Epithelial cell of proximal tubule (primary cell): Measurements from ENCODE around the gene DUSP28. TPM values are rescaled to one million over a fixed set of nuclear protein-coding genes. Genes with fewer than 3 reads are reported as not detected.
"Not testable (repeated sequence)": the region's sequence is repeated elsewhere in the genome, so short reads cannot be mapped to it uniquely, and the experiment has no call there.

Experiments
- DNase-seq: peaks from one replicate; pipeline ENCODE4 v3.0.0-alpha.2; 2011; ENCODE audit warnings: low read depth
- H3K4me3 ChIP-seq: 2 replicates; pipeline ENCODE4 v1.5.1; 2011; ENCODE audit warnings: low read depth, mild to moderate bottlenecking, low read length
- total RNA-seq: library from RNA; depleted of rRNA; stranded (reverse); fragments of >200 nt; gene quantifications from 2 replicates; pipeline ENCODE4 v1.2.3, GENCODE V29; 2015
- TF ChIP-seq, protein P1 (sequence below): conservative IDR thresholded peaks from 2 replicates; pipeline ENCODE4 v1.5.1; 2012; ENCODE audit warnings: low read depth, mild to moderate bottlenecking, low read length

The DUSP28 gene
- total RNA-seq, 1 donor from 2014 or later, result 6.3 TPM

DNA sequence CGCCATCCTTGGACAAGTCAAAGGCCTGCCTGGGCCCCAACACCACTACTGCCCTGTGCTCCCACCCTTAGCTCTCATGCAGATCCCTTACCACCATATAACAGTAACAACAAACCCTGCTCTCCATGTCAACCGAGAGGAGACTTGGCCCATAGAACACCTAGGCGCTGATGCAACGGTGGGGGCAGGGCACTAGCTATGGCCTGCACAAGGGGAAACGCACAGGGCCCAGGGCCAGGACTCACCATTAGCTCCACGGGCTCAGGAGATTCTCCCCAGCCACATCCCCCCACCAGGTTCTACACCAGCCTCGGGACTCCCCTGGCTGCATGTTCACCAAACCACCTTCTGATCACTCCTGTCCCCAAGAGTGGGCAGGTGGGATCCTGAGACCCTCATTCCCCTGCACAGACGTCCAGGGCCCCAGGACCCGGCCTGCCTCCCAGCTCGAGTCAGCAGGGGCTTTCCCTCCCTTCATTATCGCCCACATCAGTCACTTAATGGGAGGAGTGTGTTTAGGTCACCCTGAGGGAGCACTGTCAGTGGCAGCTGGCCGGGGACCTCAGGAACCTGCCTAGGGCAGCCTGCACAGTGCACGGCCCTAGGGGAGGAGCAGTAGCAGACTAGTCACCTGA, 31.6 kb upstream of the DUSP28 start:
- no peak overlapping the region for H3K4me3 ChIP-seq
- no peak for DNase-seq
- TF ChIP-seq, protein P1, sequence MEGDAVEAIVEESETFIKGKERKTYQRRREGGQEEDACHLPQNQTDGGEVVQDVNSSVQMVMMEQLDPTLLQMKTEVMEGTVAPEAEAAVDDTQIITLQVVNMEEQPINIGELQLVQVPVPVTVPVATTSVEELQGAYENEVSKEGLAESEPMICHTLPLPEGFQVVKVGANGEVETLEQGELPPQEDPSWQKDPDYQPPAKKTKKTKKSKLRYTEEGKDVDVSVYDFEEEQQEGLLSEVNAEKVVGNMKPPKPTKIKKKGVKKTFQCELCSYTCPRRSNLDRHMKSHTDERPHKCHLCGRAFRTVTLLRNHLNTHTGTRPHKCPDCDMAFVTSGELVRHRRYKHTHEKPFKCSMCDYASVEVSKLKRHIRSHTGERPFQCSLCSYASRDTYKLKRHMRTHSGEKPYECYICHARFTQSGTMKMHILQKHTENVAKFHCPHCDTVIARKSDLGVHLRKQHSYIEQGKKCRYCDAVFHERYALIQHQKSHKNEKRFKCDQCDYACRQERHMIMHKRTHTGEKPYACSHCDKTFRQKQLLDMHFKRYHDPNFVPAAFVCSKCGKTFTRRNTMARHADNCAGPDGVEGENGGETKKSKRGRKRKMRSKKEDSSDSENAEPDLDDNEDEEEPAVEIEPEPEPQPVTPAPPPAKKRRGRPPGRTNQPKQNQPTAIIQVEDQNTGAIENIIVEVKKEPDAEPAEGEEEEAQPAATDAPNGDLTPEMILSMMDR, result no peak

DNA sequence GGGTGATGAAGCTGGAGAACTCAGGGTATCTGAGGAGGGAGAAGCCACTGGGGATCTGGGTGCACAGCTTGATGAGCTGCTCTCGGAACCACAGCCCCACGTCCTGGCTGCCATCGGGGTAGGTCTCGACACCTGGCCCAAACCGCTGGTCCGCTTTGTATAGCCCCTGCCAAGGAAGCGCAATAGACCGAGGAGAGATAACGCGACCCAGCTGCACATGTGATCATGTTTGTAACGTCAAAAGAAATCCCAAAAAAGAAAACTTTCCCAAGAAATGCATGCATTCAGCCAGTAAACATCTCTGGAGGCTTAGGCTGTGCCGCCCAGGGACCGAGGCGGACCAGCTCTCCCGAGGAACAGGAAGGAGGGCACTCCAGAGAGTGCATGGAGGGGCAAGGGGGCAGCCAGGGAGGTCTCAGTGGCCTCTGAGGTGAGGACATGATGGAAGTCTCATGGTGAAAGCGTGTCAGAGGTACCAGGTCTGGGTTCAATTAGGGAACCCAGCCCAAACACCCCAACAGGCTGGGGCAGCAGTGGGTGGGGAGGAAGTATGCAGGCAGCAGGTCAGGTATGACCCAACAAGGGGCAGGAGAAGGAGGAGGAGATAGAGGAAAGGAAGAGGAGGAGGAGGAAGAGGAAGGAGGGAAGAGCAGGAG, 30.7 kb upstream of the DUSP28 start:
- TF ChIP-seq, protein P1, result no peak
- no peak for DNase-seq
- no peak overlapping the region for H3K4me3 ChIP-seq

DNA sequence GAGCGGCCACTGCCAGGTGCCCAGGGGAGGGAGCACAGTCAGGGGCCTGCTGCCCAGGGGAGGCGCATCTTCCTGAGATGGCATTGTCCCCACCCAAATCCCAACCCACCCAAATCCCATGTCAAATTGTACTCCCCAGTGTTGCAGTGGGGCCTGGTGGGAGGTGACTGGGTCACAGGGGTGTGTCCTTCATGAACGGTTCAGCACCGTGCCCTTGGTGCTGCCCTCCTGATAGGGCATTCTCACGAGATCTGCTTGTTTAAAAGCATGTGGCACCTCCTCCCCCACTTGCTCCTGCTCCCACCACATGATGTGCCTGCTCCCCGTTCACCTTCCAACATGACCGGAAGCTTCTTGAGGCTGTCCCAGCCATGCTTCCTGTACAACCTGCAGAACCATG, 30.0 kb upstream of the DUSP28 start:
- DNase-seq, result no peak
- TF ChIP-seq, protein P1, result no peak
- no peak overlapping the region for H3K4me3 ChIP-seq

DNA sequence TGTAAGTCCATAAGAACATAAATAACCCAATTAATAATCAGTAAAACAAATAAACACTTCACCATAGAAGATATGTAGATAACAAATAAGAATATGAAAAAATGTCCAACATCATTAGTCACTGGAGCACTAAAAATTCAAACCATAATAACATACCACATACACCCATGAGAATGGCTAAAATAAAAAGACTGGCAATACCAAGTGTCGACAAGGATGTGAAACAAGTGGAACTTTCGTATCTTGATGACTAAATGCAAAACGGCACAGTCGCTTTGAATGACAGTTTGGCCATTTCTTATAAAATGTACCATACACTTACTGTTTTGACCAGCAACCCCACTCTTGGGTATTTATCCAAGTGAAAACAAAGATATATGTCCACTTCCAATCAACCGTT, 29.1 kb upstream of the DUSP28 start:
- TF ChIP-seq, protein P1, result no peak
- no peak overlapping the region for H3K4me3 ChIP-seq
- DNase-seq, result no peak

DNA sequence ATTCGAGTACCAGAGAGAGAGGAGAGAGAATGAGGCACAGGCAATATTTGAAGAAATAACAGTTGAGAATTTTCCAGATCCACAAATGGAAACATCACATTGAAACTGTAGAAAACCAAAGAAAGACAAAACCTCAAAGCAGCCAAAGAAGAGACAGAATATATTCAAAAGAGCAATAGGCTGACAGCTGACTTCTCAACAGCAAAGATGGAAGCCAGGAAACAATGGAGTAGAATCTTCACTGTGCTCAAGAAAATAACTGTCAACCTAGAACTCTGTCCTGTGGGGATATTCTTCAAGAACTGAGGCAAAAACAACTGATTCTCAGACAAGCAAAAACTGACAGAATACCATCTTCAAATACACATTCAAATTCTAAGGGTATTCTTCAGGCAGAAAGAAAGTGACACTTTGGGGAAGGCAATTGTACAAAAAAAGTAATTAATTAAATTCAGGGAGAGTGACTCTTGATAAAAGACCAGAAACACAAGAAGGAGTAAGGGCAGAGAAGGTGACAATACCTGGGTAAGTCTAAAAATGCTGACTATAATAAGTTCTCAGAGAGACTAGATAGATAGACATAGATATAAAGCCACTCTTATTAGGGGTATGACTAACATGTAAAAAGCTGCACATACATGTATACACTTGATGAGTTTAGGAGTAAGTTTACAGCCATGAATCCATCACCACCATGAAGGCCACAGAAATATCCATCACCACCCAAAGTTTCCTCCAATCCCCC, 28.0 kb upstream of the DUSP28 start:
- TF ChIP-seq, protein P1, result no peak
- DNase-seq, result no peak
- no peak overlapping the region for H3K4me3 ChIP-seq

DNA sequence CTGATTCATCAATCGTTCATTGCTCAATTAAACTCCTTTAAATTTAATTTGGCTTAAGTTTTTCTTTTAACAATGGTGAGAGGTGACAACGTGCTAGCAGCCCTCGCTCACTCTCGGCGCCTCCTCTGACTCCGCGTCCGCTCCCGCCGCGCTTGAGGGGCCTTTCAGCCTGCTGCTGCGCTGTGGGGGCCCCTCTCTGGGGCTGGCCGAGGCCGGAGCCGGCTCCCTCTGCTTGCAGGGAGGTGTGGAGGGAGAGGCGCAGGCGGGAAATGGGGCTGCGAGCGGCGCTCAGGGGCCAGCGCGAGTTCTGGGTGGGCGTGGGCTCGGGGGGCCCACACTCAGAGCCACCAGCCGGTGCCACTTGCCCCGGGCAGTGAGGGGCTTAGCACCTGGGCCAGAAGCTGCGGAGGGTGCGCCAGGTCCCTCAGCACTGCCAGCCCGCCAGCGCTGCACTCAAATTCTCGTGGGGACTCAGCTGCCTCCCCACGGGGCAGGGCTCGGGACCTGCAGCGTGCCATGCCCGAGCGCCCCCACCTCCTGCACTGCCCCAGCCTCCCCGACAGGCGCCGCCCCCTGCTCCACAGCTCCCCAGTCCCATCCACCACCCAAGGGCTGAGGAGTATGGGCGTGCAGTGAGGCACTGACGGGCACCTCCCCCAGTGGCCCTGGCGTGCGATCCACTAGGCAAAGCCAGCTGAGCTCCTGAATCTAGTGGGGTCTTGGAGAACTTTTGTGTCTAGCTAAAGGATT, 22.0 kb upstream of the DUSP28 start:
- DNase-seq, result no peak
- H3K4me3 ChIP-seq, result no peak overlapping the region
- TF ChIP-seq, protein P1, result no peak

DNA sequence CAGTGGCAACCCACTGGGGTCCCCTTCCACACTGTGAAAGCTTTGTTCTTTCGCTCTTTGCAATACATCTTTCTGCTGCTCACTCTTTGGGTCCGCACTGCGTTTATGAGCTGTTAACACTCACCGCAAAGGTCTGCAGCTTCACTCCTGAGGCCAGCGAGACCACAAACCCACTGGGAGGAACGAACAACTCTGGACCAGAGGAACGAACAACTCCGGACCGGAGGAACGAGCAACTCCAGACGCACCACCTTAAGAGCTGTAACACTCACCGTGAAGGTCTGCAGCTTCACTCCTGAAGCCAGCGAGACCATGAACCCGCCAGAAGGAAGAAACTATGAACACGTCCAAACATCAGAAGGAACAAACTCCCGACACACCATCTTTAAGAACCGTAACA, 21.1 kb upstream of the DUSP28 start:
- H3K4me3 ChIP-seq, result not testable (repeated sequence)

More for the DNA sequence above, 21.1 kb upstream of the DUSP28 start:
- not testable (repeated sequence) for DNase-seq
